MCF 10A (cell line): ENCODE results near the gene ALOXE3. TPM values are rescaled to one million over a fixed set of nuclear protein-coding genes. Genes with fewer than 3 reads are reported as not detected.
A peak's percentile ranks its signal among the peaks of the same experiment; 100 is the strongest.

Experiments
- BruUV-seq: library from RNA; stranded (reverse); fragments of 400-500 nt; replicated peaks from 2 replicates; lab custom pipeline; 2021; lab: Mats Ljungman, UMichigan
- CTCF ChIA-PET: fragments of 300-600 bp; sonication (Branson Sonifier 250); formaldehyde crosslinking; extraction: SDS; loops from one replicate; lab custom pipeline; 2021; ENCODE audit warnings: antibody characterized with exemption, inconsistent platforms; lab: Yijun Ruan, JAX
- POLR2A ChIA-PET: fragments of 300-600, 350-650 bp; sonication (Branson Sonifier 250); formaldehyde crosslinking; extraction: SDS; loops from one replicate; lab custom pipeline; 2020; ENCODE audit warnings: antibody characterized with exemption, inconsistent platforms; lab: Yijun Ruan, JAX
- DNase-seq: peaks from one replicate; pipeline ENCODE4 v3.0.0-alpha.2; 2018; ENCODE audit not compliant: unreplicated experiment
- H3K27ac Mint-ChIP-seq: one replicate; pipeline ENCODE4 v1.8.0; 2022; ENCODE audit warnings: mild to moderate bottlenecking, low read depth, mixed read lengths; ENCODE audit not compliant: unreplicated experiment
- H3K27me3 Mint-ChIP-seq: one replicate; pipeline ENCODE4 v1.8.0; 2022; ENCODE audit warnings: mixed read lengths; ENCODE audit not compliant: insufficient read depth, unreplicated experiment
- H3K36me3 Mint-ChIP-seq: one replicate; pipeline ENCODE4 v1.8.0; 2022; ENCODE audit warnings: mild to moderate bottlenecking, moderate library complexity, mixed read lengths; ENCODE audit not compliant: insufficient read depth, unreplicated experiment
- H3K4me1 Mint-ChIP-seq: one replicate; pipeline ENCODE4 v1.8.0; 2022; ENCODE audit warnings: mixed read lengths; ENCODE audit not compliant: insufficient read depth, unreplicated experiment
- H3K4me3 Mint-ChIP-seq: one replicate; pipeline ENCODE4 v1.8.0; 2022; ENCODE audit warnings: mild to moderate bottlenecking, moderate library complexity, mixed read lengths; ENCODE audit not compliant: unreplicated experiment
- H3K9me3 Mint-ChIP-seq: one replicate; pipeline ENCODE4 v1.8.0; 2022; ENCODE audit warnings: mixed read lengths; ENCODE audit not compliant: unreplicated experiment
- intact Hi-C: fragments of 100-400 bp; cut with micrococcal nuclease; formaldehyde crosslinking; loops from 2 replicates; pipeline ENCODE4 v1.14.1; 2022
- total RNA-seq: library from RNA; stranded (reverse); gene quantifications from 2 replicates; pipeline ENCODE4 v1.2.3, GENCODE V29; 2022
- TF ChIP-seq, protein P1 (sequence below): fragments of 200-600 bp; IDR thresholded peaks from one replicate; pipeline ENCODE4 v1.8.0; 2022; ENCODE audit warnings: antibody characterized with exemption, mild to moderate bottlenecking; ENCODE audit not compliant: unreplicated experiment

ALOXE3 gene
- total RNA-seq, 1 experiment from 2014 or later, result 13.1 TPM

DNA sequence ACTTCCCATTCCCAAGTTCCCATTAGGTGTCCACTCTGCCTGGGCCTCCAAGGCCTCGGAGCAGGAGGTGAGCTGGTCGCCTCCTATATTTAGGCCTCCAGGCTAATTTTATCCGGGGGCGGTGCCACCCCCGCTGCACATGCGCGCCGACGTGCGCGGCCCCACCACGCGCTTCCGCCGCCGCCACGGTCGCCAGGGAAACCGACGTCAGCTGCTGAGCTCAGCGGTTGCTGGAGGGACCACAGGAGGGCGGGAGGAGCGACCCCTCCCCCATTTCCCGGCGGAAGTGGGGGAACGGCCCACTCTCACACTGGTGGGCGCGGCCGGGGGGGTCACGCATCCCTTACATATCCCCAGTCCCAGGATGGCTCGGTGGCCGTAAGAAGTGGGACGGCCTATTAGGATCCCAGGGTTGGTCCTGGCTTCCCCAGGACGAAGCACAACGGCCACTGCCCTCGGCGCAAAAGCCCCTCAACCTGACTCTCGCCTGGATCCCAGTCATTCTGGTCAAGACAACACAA, 32.9 kb upstream of the ALOXE3 start:
- TF ChIP-seq, protein P1, sequence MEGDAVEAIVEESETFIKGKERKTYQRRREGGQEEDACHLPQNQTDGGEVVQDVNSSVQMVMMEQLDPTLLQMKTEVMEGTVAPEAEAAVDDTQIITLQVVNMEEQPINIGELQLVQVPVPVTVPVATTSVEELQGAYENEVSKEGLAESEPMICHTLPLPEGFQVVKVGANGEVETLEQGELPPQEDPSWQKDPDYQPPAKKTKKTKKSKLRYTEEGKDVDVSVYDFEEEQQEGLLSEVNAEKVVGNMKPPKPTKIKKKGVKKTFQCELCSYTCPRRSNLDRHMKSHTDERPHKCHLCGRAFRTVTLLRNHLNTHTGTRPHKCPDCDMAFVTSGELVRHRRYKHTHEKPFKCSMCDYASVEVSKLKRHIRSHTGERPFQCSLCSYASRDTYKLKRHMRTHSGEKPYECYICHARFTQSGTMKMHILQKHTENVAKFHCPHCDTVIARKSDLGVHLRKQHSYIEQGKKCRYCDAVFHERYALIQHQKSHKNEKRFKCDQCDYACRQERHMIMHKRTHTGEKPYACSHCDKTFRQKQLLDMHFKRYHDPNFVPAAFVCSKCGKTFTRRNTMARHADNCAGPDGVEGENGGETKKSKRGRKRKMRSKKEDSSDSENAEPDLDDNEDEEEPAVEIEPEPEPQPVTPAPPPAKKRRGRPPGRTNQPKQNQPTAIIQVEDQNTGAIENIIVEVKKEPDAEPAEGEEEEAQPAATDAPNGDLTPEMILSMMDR, result no peak
- BruUV-seq, result no TSS peak
- intact Hi-C loops, result no loop called here
- no peak overlapping the region for H3K4me3 Mint-ChIP-seq
- no peaks in the 10 kb centered on the region for H3K9me3 Mint-ChIP-seq
- CTCF ChIA-PET, result interaction anchor here (1.2 to 1.5 kb wide), 2 partner anchors 11 to 32 kb away, joined by 5 to 6 read pairs; no protein-coding TSS in a partner anchor
- peaks cover 33% of the 10 kb centered on the region for H3K4me1 Mint-ChIP-seq
- peak; percentile 69 for DNase-seq
- no peaks in the 10 kb centered on the region for H3K27me3 Mint-ChIP-seq
- no peak overlapping the region for H3K27ac Mint-ChIP-seq
- POLR2A ChIA-PET, result interaction anchor here (0.6 to 16.5 kb wide), 14 partner anchors 10 to 294 kb away, joined by 3 to 429 read pairs (median 4); partner anchors contain the start of genes ALOXE3, HES7, NAA38 and SLC25A35
- no peaks in the 10 kb centered on the region for H3K36me3 Mint-ChIP-seq

DNA sequence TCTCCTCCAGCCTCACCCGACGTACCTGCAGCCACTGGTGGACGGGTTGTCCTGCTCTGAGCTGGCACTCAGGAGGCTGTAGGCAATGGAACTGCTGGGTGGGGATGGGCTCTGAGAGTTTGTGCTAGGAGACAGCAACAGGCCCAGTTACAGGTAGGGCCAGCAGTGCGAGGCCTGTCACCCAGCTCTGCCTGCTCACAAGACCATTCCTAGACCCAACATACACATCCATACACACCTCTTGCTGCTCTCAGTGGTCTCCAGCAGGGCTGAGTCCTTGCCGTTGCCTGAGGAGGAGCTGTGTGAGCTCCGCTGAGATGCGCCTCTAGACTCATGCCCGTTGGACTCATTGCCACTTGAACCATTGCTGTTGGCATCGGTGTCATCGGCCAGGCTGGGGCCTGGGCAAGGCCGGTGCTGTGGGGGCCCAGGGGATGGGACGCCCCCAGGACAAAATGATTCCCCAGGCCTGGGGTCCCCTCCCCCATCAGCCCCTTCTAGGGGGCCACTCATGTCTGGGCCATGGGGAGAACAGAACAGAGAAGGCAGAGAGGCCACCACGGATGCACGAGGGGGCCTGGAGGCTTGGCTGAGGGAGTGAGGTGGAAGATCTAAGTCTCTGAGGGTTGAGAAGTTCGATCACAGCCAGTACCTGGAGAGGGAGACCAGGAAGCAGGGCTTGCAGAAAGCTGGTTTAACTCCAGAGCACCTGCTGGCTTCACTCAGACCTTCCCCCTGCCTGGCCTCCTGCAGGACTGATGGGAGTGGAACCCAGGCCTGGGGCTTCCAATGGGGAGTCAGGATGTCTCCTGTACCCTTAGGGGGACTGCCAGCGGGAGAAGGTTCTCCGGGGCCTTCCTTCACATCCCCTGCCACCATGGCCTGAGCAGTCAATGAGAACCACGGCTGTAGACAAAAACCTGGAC, 32.1 kb upstream of the ALOXE3 start:
- Mint-ChIP-seq H3K4me1 (peaks cover 33% of the 10 kb centered on the region), H3K4me3 (no peak overlapping the region), H3K36me3 (no peaks in the 10 kb centered on the region), H3K9me3 (no peaks in the 10 kb centered on the region), H3K27me3 (no peaks in the 10 kb centered on the region), H3K27ac (no peak overlapping the region)
- CTCF ChIA-PET, result interaction anchor here (1.2 to 1.5 kb wide), 3 partner anchors 11 to 31 kb away, joined by 5 to 13 read pairs (median 6); no protein-coding TSS in a partner anchor
- intact Hi-C loops, result no loop called here
- POLR2A ChIA-PET, result interaction anchor here (0.6 to 16.5 kb wide), 14 partner anchors 10 to 293 kb away, joined by 3 to 429 read pairs (median 4); partner anchors contain the start of genes ALOXE3, NAA38, SLC25A35 and TMEM107
- no TSS peak for BruUV-seq
- TF ChIP-seq, protein P1, result no peak
- DNase-seq, result no peak

DNA sequence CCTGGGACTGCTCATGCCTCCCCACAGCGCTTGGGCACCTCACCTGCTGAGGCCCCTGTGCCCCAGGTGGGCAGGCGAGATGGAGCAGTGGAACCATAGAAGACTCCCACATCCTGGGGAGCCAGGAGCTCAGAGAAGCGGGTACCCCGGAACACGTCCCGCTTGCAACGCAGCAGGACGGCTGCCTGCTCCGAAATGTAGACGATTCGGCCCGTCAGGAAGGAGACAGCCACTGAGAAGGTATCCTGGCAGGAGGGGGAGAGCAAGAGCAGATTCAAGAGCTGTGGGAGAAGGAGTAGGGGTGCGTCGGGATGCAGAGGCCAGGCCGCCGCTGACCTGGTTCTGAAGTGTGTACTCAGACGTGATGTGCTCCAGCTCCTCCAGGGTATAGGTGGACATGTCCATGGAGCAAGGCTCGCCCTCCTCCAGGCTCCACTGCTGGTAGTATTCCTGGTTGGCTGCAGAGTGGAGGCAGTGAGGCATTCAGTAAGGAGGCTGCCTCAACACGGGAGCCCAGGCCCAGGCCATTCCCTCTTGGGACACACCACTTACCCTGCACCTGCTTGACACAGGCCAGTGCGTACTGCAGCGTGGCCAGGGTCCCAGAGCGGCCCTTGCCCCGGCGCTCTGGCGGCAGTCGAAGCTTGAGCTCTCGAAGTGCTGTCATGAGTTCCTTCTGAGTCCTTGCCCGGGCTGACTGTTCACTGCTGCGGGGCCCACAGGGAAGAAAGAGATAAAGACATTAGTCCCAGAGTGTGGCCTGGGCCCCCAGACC, 31.3 kb upstream of the ALOXE3 start:
- ChIA-PET POLR2A (interaction anchor here (1.1 to 16.5 kb wide), 5 partner anchors 11 to 74 kb away, joined by 3 to 429 read pairs (median 7); partner anchors contain the start of gene ALOXE3), CTCF (interaction anchor here (0.6 to 1.4 kb wide), 3 partner anchors 9 to 92 kb away, joined by 3 to 13 read pairs (median 3); no protein-coding TSS in a partner anchor)
- BruUV-seq, result no TSS peak
- peaks cover 33% of the 10 kb centered on the region for H3K4me1 Mint-ChIP-seq
- no peak for DNase-seq
- intact Hi-C loops, result no loop called here
- H3K4me3 Mint-ChIP-seq, result peak overlapping the region; percentile 31
- H3K27me3 Mint-ChIP-seq, result no peaks in the 10 kb centered on the region
- H3K36me3 Mint-ChIP-seq, result no peaks in the 10 kb centered on the region
- TF ChIP-seq, protein P1, result no peak
- H3K9me3 Mint-ChIP-seq, result no peaks in the 10 kb centered on the region
- H3K27ac Mint-ChIP-seq, result no peak overlapping the region
